8988T (cell line): ENCODE data around the gene SETMAR.
"Not testable (repeated sequence)": the region's sequence is repeated elsewhere in the genome, so short reads cannot be mapped to it uniquely, and the experiment has no call there.

Experiments
- DNase-seq: peaks from one replicate; pipeline ENCODE4 v3.0.0; 2011

Gene SETMAR

GRCh38 chr3:4303187-4304123 is at the start of gene SETMAR:
TSS of gene SETMAR (plus strand) at chr3:4303369. CDS start at chr3:4303371, 2 bp downstream.
- DNase-seq = peak; percentile 86

GRCh38 chr3:4261406-4261805 is 41.8 kb upstream of the SETMAR start:
- no peak for DNase-seq

- DNase-seq = no peak
These were observed 39.1 kb upstream of the SETMAR start for GRCh38 chr3:4264040-4264439.

- DNase-seq = no peak
These were observed 32.4 kb upstream of the SETMAR start for GRCh38 chr3:4270720-4271119.

GRCh38 chr3:4271834-4272233 is 31.3 kb upstream of the SETMAR start:
- DNase-seq = no peak

- DNase-seq = no peak
These were observed 23.6 kb upstream of the SETMAR start for GRCh38 chr3:4279516-4280105.

- DNase-seq = no peak
These were observed 21.2 kb upstream of the SETMAR start for GRCh38 chr3:4281991-4282390.

- DNase-seq = no peak
These were observed 18.3 kb upstream of the SETMAR start for GRCh38 chr3:4284865-4285264.

- no peak for DNase-seq
These were observed 14.1 kb upstream of the SETMAR start for GRCh38 chr3:4289044-4289443.

- no peak for DNase-seq
These were observed 12.8 kb upstream of the SETMAR start for GRCh38 chr3:4290272-4290893.

- DNase-seq = no peak
These were observed 10.9 kb upstream of the SETMAR start for GRCh38 chr3:4292301-4292700.

- no peak for DNase-seq
These were observed 8.4 kb upstream of the SETMAR start for GRCh38 chr3:4294616-4295327.

- DNase-seq = not testable (repeated sequence)
These were observed 6.7 kb upstream of the SETMAR start for GRCh38 chr3:4296454-4296853.

- no peak for DNase-seq
These were observed 5.7 kb upstream of the SETMAR start for GRCh38 chr3:4297486-4297885.

GRCh38 chr3:4302747-4303146 is 422 bp upstream of the SETMAR start:
- no peak for DNase-seq

- not testable (repeated sequence) for DNase-seq
These were observed 2.0 kb downstream of the SETMAR start for GRCh38 chr3:4305210-4305609.

- DNase-seq = no peak
These were observed 2.9 kb downstream of the SETMAR start for GRCh38 chr3:4306091-4306490.

- DNase-seq = no peak
These were observed 3.7 kb downstream of the SETMAR start for GRCh38 chr3:4306860-4307259.

- no peak for DNase-seq
These were observed 6.4 kb downstream of the SETMAR start for GRCh38 chr3:4309491-4310128.

GRCh38 chr3:4310971-4311370 is 7.8 kb downstream of the SETMAR start:
- DNase-seq = no peak

- no peak for DNase-seq
These were observed 8.3 kb downstream of the SETMAR start for GRCh38 chr3:4311496-4311895.

GRCh38 chr3:4313606-4314293 is 10.6 kb downstream of the SETMAR start:
- no peak for DNase-seq
